Inflammatory macrophage treated with lipopolysaccharide for 4 hours (primary cell): Measurements from ENCODE around the gene GPC3.
"Not testable (repeated sequence)": the region's sequence is repeated elsewhere in the genome, so short reads cannot be mapped to it uniquely, and the experiment has no call there.

ENCODE experiments used
- DNase-seq: peaks from one replicate; pipeline ENCODE4 v3.0.0-alpha.2; 2020

GPC3 gene

GRCh38 chrX:133746593-133746992 lies 238.8 kb downstream of the GPC3 start:
- no peak for DNase-seq

GRCh38 chrX:133745349-133745748 lies 240.0 kb downstream of the GPC3 start:
- no peak for DNase-seq

- no peak for DNase-seq
These were observed 242.6 kb downstream of the GPC3 start for GRCh38 chrX:133742602-133743305.

- no peak for DNase-seq
These were observed 244.1 kb downstream of the GPC3 start for GRCh38 chrX:133741303-133741702.

- DNase-seq: no peak
These were observed 258.8 kb downstream of the GPC3 start for GRCh38 chrX:133726642-133727041.

GRCh38 chrX:133726211-133726630 lies 259.2 kb downstream of the GPC3 start:
- DNase-seq: no peak

- DNase-seq: no peak
These were observed 261.5 kb downstream of the GPC3 start for GRCh38 chrX:133723930-133724329.

- no peak for DNase-seq
These were observed 262.6 kb downstream of the GPC3 start for GRCh38 chrX:133722756-133723155.

GRCh38 chrX:133720269-133720668 lies 265.1 kb downstream of the GPC3 start:
- not testable (repeated sequence) for DNase-seq

- no peak for DNase-seq
These were observed 269.7 kb downstream of the GPC3 start for GRCh38 chrX:133715715-133716114.

- DNase-seq: no peak
These were observed 275.9 kb downstream of the GPC3 start for GRCh38 chrX:133709501-133709900.

GRCh38 chrX:133706890-133707289 lies 278.5 kb downstream of the GPC3 start:
- no peak for DNase-seq

GRCh38 chrX:133702230-133702629 lies 283.2 kb downstream of the GPC3 start:
- DNase-seq: no peak

- DNase-seq: no peak
These were observed 286.2 kb downstream of the GPC3 start for GRCh38 chrX:133699023-133699728.

GRCh38 chrX:133698298-133698697 lies 287.1 kb downstream of the GPC3 start:
- DNase-seq: no peak

- no peak for DNase-seq
These were observed 287.7 kb downstream of the GPC3 start for GRCh38 chrX:133697656-133698055.

GRCh38 chrX:133689997-133690599 lies 295.3 kb downstream of the GPC3 start:
- DNase-seq: no peak

GRCh38 chrX:133685822-133686221 lies 299.6 kb downstream of the GPC3 start:
- DNase-seq: no peak

GRCh38 chrX:133681897-133682296 lies 303.5 kb downstream of the GPC3 start:
- DNase-seq: no peak

GRCh38 chrX:133681421-133681820 lies 304.0 kb downstream of the GPC3 start:
- no peak for DNase-seq

GRCh38 chrX:133677123-133678063 lies 308.0 kb downstream of the GPC3 start:
- no peak for DNase-seq

- no peak for DNase-seq
These were observed 308.9 kb downstream of the GPC3 start for GRCh38 chrX:133676344-133677122.
